Measurements from ENCODE around the gene FBXO41.

The FBXO41 gene

GRCh38 chr2:73205611-73206010 is 78.7 kb downstream of the FBXO41 start:
- peaks cover 32% of the 10 kb centered on the region for H3K27me3 Mint-ChIP-seq
- H3K4me3 Mint-ChIP-seq, result no peak overlapping the region
- H3K27ac Mint-ChIP-seq, result no peak overlapping the region

More at GRCh38 chr2:73205611-73206010, 78.7 kb downstream of the FBXO41 start:
- no peaks in the 10 kb centered on the region for H3K36me3 Mint-ChIP-seq (ENCODE audit: low read depth)
- no peaks in the 10 kb centered on the region for H3K9me3 Mint-ChIP-seq
- H3K4me1 Mint-ChIP-seq (ENCODE audit: low read depth), result peaks cover 8% of the 10 kb centered on the region
